Measurements from ENCODE around the gene PRKAR1B.

Gene PRKAR1B

DNA sequence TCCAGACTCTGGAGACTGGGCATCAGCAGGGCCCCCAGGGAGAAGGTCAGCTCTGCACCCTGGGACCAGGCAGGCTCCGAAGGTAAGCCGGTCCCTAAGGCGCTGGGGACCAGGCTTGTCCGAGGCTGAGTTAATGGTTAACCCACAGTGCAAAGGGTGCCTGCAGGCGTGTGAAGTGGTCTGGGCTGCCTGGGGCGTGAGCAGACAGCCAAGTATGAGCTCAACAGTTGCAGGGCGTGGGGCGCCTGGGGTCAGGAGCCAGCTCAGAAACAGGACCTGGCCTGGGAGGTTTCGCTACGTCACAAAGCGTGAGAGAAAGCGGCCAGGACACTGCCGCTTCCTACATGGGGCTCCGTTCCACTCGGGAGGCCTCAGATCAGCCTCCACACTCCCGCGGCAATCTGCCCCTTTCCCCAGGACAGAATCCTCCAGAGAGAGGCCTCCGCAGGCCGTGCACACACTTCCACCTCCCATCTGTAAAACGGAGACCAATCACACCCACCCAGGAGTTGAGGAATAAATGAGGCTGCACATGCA lies 223.4 kb downstream of the PRKAR1B start:
- DNase-seq: no peak

DNA sequence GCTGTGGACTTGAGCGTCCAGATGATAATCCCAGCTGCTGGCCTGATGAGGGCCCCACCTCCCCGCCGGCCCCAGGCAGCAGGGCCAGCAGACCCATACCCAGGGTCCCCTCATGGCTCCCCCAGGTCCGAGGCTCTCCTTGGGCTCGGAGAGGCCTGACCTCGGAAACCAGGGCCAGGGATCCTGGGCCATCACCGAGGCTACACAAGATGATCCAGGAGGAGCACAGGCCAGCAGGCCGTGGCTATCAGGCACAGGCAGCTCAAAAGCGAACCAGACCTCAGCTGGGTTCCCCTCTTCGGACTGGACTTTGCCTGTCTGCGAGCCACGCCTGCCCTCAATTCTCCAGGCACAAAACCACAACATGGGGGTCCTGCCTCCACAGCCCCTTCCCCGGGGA lies 224.8 kb downstream of the PRKAR1B start:
- DNase-seq: no peak

DNA sequence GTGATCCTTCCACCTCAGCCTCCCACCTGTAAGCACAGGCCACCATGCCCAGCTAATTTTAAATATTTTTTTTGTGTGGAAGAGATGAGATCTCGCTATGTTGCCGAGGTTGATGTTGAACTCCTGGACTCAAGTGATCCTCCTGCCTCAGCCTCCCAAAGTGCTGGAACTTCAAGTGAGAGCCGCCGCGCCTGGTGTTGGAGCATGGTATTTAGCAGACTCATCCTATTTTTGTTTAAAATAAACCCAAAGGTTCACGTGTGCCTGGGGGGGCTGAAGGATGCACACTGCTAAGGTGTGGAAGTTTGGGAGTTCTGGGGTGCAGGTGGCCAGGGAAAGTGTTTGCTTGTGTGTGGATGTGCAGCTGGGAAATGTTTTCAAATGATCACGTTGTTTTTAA lies 225.6 kb downstream of the PRKAR1B start:
- DNase-seq: no peak

DNA sequence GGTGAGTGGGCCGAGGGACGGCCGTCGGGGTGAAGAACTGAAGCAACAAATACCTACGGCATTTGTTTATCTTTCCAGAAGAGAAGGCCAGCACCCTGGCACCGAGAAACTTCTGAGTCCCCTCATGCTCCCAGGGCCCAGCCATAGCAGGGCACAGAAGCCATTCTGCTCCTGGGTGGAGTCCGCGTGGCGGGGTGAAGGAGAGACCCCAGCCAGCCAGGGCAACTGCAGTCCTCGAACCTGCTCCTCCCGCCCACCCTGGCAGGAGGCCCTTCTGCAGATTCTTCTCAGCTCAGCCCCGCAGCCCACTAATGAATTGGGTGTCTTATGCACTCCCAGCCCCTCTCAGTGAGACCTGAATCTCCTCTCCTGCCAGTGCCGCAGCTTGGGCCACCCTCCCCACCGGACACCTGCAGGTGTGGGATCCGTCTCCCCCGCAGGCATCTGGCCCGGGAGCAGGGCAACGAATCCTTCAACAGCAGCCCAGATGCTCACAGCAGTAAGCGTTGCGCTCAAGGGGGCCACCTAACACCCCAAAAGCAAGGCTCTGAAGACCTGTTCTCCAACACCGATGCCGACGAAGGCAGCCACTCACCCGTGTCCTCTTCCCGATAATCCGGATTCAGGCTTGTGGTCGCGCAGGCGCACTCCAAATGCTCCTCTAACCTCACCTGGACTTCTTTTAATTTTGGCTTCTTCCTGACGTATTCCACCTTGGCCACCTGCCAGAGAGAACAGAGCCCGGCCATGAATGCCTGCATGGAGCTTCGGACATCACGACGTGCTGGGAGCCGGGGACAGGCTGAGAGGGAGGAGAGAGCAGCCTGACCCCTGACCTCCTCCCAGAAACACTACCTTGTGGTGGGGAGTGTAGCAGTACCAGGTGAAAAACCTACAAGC lies 226.3 kb downstream of the PRKAR1B start:
- no peak for DNase-seq

DNA sequence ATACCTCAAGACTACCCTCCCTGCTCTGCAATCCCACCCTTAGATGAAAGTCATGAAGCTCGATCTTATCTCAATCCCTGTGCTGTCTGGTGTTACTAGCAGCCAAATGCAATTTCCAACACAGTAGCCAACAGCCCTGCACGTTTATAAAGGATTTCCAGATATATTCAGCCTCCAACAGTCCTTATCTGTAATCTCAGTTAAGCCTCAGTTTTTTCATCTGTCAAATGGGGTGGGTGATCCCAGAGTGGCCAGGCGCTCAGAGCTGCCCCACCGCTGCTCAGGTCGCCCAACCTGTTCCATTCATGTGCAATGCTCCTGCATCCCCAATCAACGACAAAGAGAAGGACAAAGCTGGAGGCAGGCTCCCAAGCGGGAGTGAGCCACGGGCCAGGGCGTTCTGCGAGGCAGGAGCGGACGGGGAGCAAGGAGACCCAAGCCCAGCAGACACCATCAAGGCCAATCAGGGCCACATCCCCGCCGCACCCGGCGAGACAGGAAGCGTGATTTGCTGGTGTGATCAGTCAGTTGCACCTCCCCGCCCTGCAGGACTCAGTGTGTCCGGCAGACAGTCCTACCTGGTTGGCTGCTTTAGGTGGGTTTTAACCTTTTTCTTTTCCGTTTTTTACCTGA lies 227.1 kb downstream of the PRKAR1B start:
- no peak for DNase-seq

All from stimulated activated CD4-positive, alpha-beta T cell treated with anti-CD3 and anti-CD28 coated beads, Interleukin-4, amount 100 ng/mL, for 4 hours (primary cell).